ENCODE data around the gene CTNNBL1.
A peak's percentile ranks its signal among the peaks of the same experiment; 100 is the strongest.
"Not testable (repeated sequence)": the region's sequence is repeated elsewhere in the genome, so short reads cannot be mapped to it uniquely, and the experiment has no call there.

CTNNBL1 gene

GRCh38 chr20:37722312-37722711 lies 28.5 kb downstream of the CTNNBL1 start:
- H3K79me2 ChIP-seq (ENCODE audit: control insufficient read depth, insufficient read depth, low read length, poor library complexity); H2AFZ ChIP-seq (ENCODE audit: insufficient read depth, low read length, poor library complexity); H4K8ac ChIP-seq (ENCODE audit: low read depth, low read length); H3K14ac ChIP-seq (ENCODE audit: low read length); H3K9me3 ChIP-seq (ENCODE audit: insufficient read depth, low read depth, low read length); H3K27me3 ChIP-seq (ENCODE audit: insufficient read depth, low read length); H3K36me3 ChIP-seq (ENCODE audit: control insufficient read depth in 1 of 2, insufficient read depth in 2 of 2, low read length in 2 of 2); H3K79me1 ChIP-seq (ENCODE audit: low read length); DNase-seq; H4K91ac ChIP-seq (ENCODE audit: low read depth, low read length); H2AK5ac ChIP-seq (ENCODE audit: low read length); H3K4me1 ChIP-seq (ENCODE audit: control insufficient read depth in 1 of 2, insufficient read depth in 2 of 2, low read length in 2 of 2); H2BK5ac ChIP-seq (ENCODE audit: low read depth, low read length, poor library complexity); H2BK12ac ChIP-seq (ENCODE audit: low read length); H2BK120ac ChIP-seq (ENCODE audit: insufficient read depth, low read length, poor library complexity); H3K4me3 ChIP-seq (ENCODE audit: low read depth, low read length); H3K18ac ChIP-seq (ENCODE audit: low read length); H3K27ac ChIP-seq (ENCODE audit: low read depth, low read length); H3K23ac ChIP-seq (ENCODE audit: low read length); H3K4ac ChIP-seq (ENCODE audit: low read depth, low read length); H3K4me2 ChIP-seq (ENCODE audit: low read length); H4K12ac ChIP-seq (ENCODE audit: low read depth, low read length); H3K9ac ChIP-seq (ENCODE audit: low read length): not testable (repeated sequence)
- WGBS (ENCODE audit: extremely low coverage, insufficient coverage, insufficient read length) = no CpG with 5 or more reads among the region's 4 CpGs

- H4K12ac ChIP-seq (ENCODE audit: low read depth, low read length) = no peak overlapping the region
- H2AFZ ChIP-seq (ENCODE audit: insufficient read depth, low read length, poor library complexity) = no peak overlapping the region
- no peak overlapping the region for H3K9ac ChIP-seq (ENCODE audit: low read length)
- H3K27me3 ChIP-seq (ENCODE audit: insufficient read depth, low read length) = no peaks in the 10 kb centered on the region
- no peaks in the 10 kb centered on the region for H3K9me3 ChIP-seq (ENCODE audit: insufficient read depth, low read depth, low read length)
- H4K91ac ChIP-seq (ENCODE audit: low read depth, low read length) = no peak overlapping the region
- no peak overlapping the region for H3K18ac ChIP-seq (ENCODE audit: low read length)
- H3K14ac ChIP-seq (ENCODE audit: low read length) = no peak overlapping the region
- no peaks in the 10 kb centered on the region for H3K36me3 ChIP-seq (ENCODE audit: control insufficient read depth in 1 of 2, insufficient read depth in 2 of 2, low read length in 2 of 2)
- no peak overlapping the region for H2BK5ac ChIP-seq (ENCODE audit: low read depth, low read length, poor library complexity)
- H3K4ac ChIP-seq (ENCODE audit: low read depth, low read length) = no peak overlapping the region
- H2BK120ac ChIP-seq (ENCODE audit: insufficient read depth, low read length, poor library complexity) = no peak overlapping the region
- H4K8ac ChIP-seq (ENCODE audit: low read depth, low read length) = no peak overlapping the region
- no peak for DNase-seq
- no peak overlapping the region for H3K4me3 ChIP-seq (ENCODE audit: low read depth, low read length)
- H3K4me2 ChIP-seq (ENCODE audit: low read length) = no peak overlapping the region
- no peak overlapping the region for H2BK12ac ChIP-seq (ENCODE audit: low read length)
- H3K4me1 ChIP-seq (ENCODE audit: control insufficient read depth in 1 of 2, insufficient read depth in 2 of 2, low read length in 2 of 2) = peaks cover 2 to 4% of the 10 kb centered on the region in 2 experiments
- no peaks in the 10 kb centered on the region for H3K79me1 ChIP-seq (ENCODE audit: low read length)
- no peak overlapping the region for H2AK5ac ChIP-seq (ENCODE audit: low read length)
- H3K23ac ChIP-seq (ENCODE audit: low read length) = no peak overlapping the region
- no peaks in the 10 kb centered on the region for H3K79me2 ChIP-seq (ENCODE audit: control insufficient read depth, insufficient read depth, low read length, poor library complexity)
- H3K27ac ChIP-seq (ENCODE audit: low read depth, low read length) = no peak overlapping the region
Observed at GRCh38 chr20:37723668-37724067, 29.8 kb downstream of the CTNNBL1 start.

GRCh38 chr20:37725165-37725564 lies 31.3 kb downstream of the CTNNBL1 start:
- no peaks in the 10 kb centered on the region for H3K27me3 ChIP-seq (ENCODE audit: insufficient read depth, low read length)
- no peak overlapping the region for H2AFZ ChIP-seq (ENCODE audit: insufficient read depth, low read length, poor library complexity)
- H2BK120ac ChIP-seq (ENCODE audit: insufficient read depth, low read length, poor library complexity) = no peak overlapping the region
- no peaks in the 10 kb centered on the region for H3K79me2 ChIP-seq (ENCODE audit: control insufficient read depth, insufficient read depth, low read length, poor library complexity)
- WGBS (ENCODE audit: extremely low coverage, insufficient coverage, insufficient read length) = no CpG with 5 or more reads among the region's 7 CpGs
- no peak overlapping the region for H3K27ac ChIP-seq (ENCODE audit: low read depth, low read length)
- H3K4ac ChIP-seq (ENCODE audit: low read depth, low read length) = no peak overlapping the region
- no peak overlapping the region for H4K8ac ChIP-seq (ENCODE audit: low read depth, low read length)
- no peak overlapping the region for H2BK5ac ChIP-seq (ENCODE audit: low read depth, low read length, poor library complexity)
- no peak overlapping the region for H3K18ac ChIP-seq (ENCODE audit: low read length)
- DNase-seq = peak in 1 of 2 donors; percentile 12
- no peaks in the 10 kb centered on the region for H3K9me3 ChIP-seq (ENCODE audit: insufficient read depth, low read depth, low read length)
- no peaks in the 10 kb centered on the region for H3K79me1 ChIP-seq (ENCODE audit: low read length)
- H3K4me2 ChIP-seq (ENCODE audit: low read length) = no peak overlapping the region
- H3K14ac ChIP-seq (ENCODE audit: low read length) = no peak overlapping the region
- H3K4me1 ChIP-seq (ENCODE audit: control insufficient read depth in 1 of 2, insufficient read depth in 2 of 2, low read length in 2 of 2) = peaks cover 2 to 7% of the 10 kb centered on the region in 2 experiments
- H4K91ac ChIP-seq (ENCODE audit: low read depth, low read length) = no peak overlapping the region
- H2BK12ac ChIP-seq (ENCODE audit: low read length) = no peak overlapping the region
- H4K12ac ChIP-seq (ENCODE audit: low read depth, low read length) = no peak overlapping the region
- no peak overlapping the region for H3K4me3 ChIP-seq (ENCODE audit: low read depth, low read length)
- H2AK5ac ChIP-seq (ENCODE audit: low read length) = no peak overlapping the region
- H3K36me3 ChIP-seq (ENCODE audit: control insufficient read depth in 1 of 2, insufficient read depth in 2 of 2, low read length in 2 of 2) = no peaks in the 10 kb centered on the region
- H3K23ac ChIP-seq (ENCODE audit: low read length) = no peak overlapping the region
- no peak overlapping the region for H3K9ac ChIP-seq (ENCODE audit: low read length)

GRCh38 chr20:37725855-37726254 lies 32.0 kb downstream of the CTNNBL1 start:
- Histone ChIP-seq H2BK120ac (ENCODE audit: insufficient read depth, low read length, poor library complexity) (no peak overlapping the region), H3K4me2 (ENCODE audit: low read length) (no peak overlapping the region), H3K23ac (ENCODE audit: low read length) (no peak overlapping the region), H4K91ac (ENCODE audit: low read depth, low read length) (no peak overlapping the region), H3K14ac (ENCODE audit: low read length) (no peak overlapping the region), H3K79me1 (ENCODE audit: low read length) (no peaks in the 10 kb centered on the region), H2AK5ac (ENCODE audit: low read length) (no peak overlapping the region), H3K36me3 (ENCODE audit: control insufficient read depth in 1 of 2, insufficient read depth in 2 of 2, low read length in 2 of 2) (no peaks in the 10 kb centered on the region), H3K79me2 (ENCODE audit: control insufficient read depth, insufficient read depth, low read length, poor library complexity) (no peaks in the 10 kb centered on the region), H2BK12ac (ENCODE audit: low read length) (no peak overlapping the region), H4K12ac (ENCODE audit: low read depth, low read length) (no peak overlapping the region), H3K4me1 (ENCODE audit: control insufficient read depth in 1 of 2, insufficient read depth in 2 of 2, low read length in 2 of 2) (peaks cover 2 to 7% of the 10 kb centered on the region in 2 experiments), H3K18ac (ENCODE audit: low read length) (no peak overlapping the region), H3K4ac (ENCODE audit: low read depth, low read length) (no peak overlapping the region), H2AFZ (ENCODE audit: insufficient read depth, low read length, poor library complexity) (no peak overlapping the region), H3K9me3 (ENCODE audit: insufficient read depth, low read depth, low read length) (no peaks in the 10 kb centered on the region), H3K4me3 (ENCODE audit: low read depth, low read length) (no peak overlapping the region), H2BK5ac (ENCODE audit: low read depth, low read length, poor library complexity) (no peak overlapping the region), H3K27me3 (ENCODE audit: insufficient read depth, low read length) (no peaks in the 10 kb centered on the region), H4K8ac (ENCODE audit: low read depth, low read length) (no peak overlapping the region), H3K9ac (ENCODE audit: low read length) (no peak overlapping the region), H3K27ac (ENCODE audit: low read depth, low read length) (no peak overlapping the region)
- no CpG with 5 or more reads among the region's 5 CpGs for WGBS (ENCODE audit: extremely low coverage, insufficient coverage, insufficient read length)
- DNase-seq = no peak

GRCh38 chr20:37726321-37726720 lies 32.5 kb downstream of the CTNNBL1 start:
- no peak overlapping the region for H2BK12ac ChIP-seq (ENCODE audit: low read length)
- H2AFZ ChIP-seq (ENCODE audit: insufficient read depth, low read length, poor library complexity) = no peak overlapping the region
- no peaks in the 10 kb centered on the region for H3K9me3 ChIP-seq (ENCODE audit: insufficient read depth, low read depth, low read length)
- H3K79me2 ChIP-seq (ENCODE audit: control insufficient read depth, insufficient read depth, low read length, poor library complexity) = no peaks in the 10 kb centered on the region
- no peak overlapping the region for H4K91ac ChIP-seq (ENCODE audit: low read depth, low read length)
- no peaks in the 10 kb centered on the region for H3K27me3 ChIP-seq (ENCODE audit: insufficient read depth, low read length)
- H2BK120ac ChIP-seq (ENCODE audit: insufficient read depth, low read length, poor library complexity) = no peak overlapping the region
- DNase-seq = no peak
- H3K36me3 ChIP-seq (ENCODE audit: control insufficient read depth in 1 of 2, insufficient read depth in 2 of 2, low read length in 2 of 2) = no peaks in the 10 kb centered on the region
- H4K8ac ChIP-seq (ENCODE audit: low read depth, low read length) = no peak overlapping the region
- H3K4me1 ChIP-seq (ENCODE audit: control insufficient read depth in 1 of 2, insufficient read depth in 2 of 2, low read length in 2 of 2) = peaks cover 2 to 7% of the 10 kb centered on the region in 2 experiments
- no peak overlapping the region for H3K4me3 ChIP-seq (ENCODE audit: low read depth, low read length)
- H2AK5ac ChIP-seq (ENCODE audit: low read length) = no peak overlapping the region
- H3K4me2 ChIP-seq (ENCODE audit: low read length) = no peak overlapping the region
- H4K12ac ChIP-seq (ENCODE audit: low read depth, low read length) = no peak overlapping the region
- no peak overlapping the region for H3K14ac ChIP-seq (ENCODE audit: low read length)
- no peak overlapping the region for H3K27ac ChIP-seq (ENCODE audit: low read depth, low read length)
- no peak overlapping the region for H3K4ac ChIP-seq (ENCODE audit: low read depth, low read length)
- no peak overlapping the region for H3K18ac ChIP-seq (ENCODE audit: low read length)
- no peaks in the 10 kb centered on the region for H3K79me1 ChIP-seq (ENCODE audit: low read length)
- no peak overlapping the region for H2BK5ac ChIP-seq (ENCODE audit: low read depth, low read length, poor library complexity)
- H3K23ac ChIP-seq (ENCODE audit: low read length) = no peak overlapping the region
- no peak overlapping the region for H3K9ac ChIP-seq (ENCODE audit: low read length)
